ENCODE data around the gene ZDHHC8.

GRCh38 chr22:20113551-20114310 is 17.9 kb upstream of the ZDHHC8 start:
- TF ChIP-seq CTCF (IDR thresholded peaks at IDR 0.05) (no peak), POLR2A (IDR thresholded peaks at IDR 0.05) (no peak)

All from right lobe of liver (tissue), 4 donors.